Stimulated activated effector memory CD8-positive, alpha-beta T cell treated with anti-CD3 and anti-CD28 coated beads, Interleukin-12 subunit alpha, Interleukin-12 subunit beta, amount 100 ng/mL, for 72 hours (primary cell): ENCODE measurements around the gene RALB.
A peak's percentile ranks its signal among the peaks of the same experiment; 100 is the strongest.
"Not testable (repeated sequence)": the region's sequence is repeated elsewhere in the genome, so short reads cannot be mapped to it uniquely, and the experiment has no call there.

Source experiments
- ATAC-seq: fragments of 150-1000 bp; cut with Tn5 transposase; 2 replicates; pipeline ENCODE4 v1.10.0; 2021
- DNase-seq, 2 donors: peaks; one replicate each; pipeline ENCODE4 v3.0.0; 2021 to 2022; ENCODE audit warnings: low spot score in 2 of 2
- H3K27ac Mint-ChIP-seq: one replicate; pipeline ENCODE4 v1.8.0; 2022; ENCODE audit warnings: mild to moderate bottlenecking, mixed read lengths
- H3K36me3 Mint-ChIP-seq: one replicate; pipeline ENCODE4 v1.8.0; 2022; ENCODE audit warnings: mild to moderate bottlenecking, mixed read lengths
- H3K4me1 Mint-ChIP-seq: one replicate; pipeline ENCODE4 v1.8.0; 2022; ENCODE audit warnings: mixed read lengths
- H3K4me3 Mint-ChIP-seq: one replicate; pipeline ENCODE4 v1.8.0; 2022; ENCODE audit warnings: mild to moderate bottlenecking, mixed read lengths
- H3K9me3 Mint-ChIP-seq: one replicate; pipeline ENCODE4 v1.8.0; 2022; ENCODE audit warnings: mixed read lengths

The RALB gene

DNA sequence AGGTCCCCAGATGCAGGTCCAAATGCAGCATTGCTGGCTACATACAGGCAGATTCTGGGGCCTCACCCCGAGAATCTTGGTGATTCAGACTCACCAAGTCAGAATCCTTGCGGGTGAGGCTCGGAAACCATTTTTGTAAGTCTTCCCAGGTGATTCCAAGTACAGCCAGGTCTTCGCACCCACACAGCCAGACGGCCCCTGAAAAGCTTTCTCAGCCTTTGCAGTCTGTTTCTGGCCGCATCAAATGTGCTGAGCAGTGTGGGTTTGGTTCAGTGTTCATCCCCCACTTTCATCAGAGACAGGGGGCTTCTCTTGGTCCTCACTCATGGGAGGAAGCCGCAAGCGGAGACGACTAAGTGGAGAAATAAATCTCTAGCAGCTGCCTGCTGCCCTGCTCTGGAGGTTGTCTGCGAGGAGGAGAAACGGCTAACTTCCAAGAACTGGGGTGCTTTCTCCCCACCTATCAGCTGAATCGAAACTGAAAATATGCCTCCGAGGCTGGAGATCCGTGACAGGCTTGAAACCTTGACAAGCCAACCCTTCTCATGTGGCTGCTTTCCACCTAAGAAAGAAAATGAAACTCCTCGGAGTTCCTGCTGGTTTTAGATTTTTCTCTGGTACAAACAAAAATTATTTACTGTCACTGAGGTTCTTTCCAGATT, 20.5 kb upstream of the RALB start:
- H3K4me1 Mint-ChIP-seq: peaks cover 43% of the 10 kb centered on the region
- H3K4me3 Mint-ChIP-seq: peak overlapping the region; percentile 88
- no peaks in the 10 kb centered on the region for H3K9me3 Mint-ChIP-seq
- H3K36me3 Mint-ChIP-seq: peaks cover 22% of the 10 kb centered on the region
- DNase-seq (peak; percentile 51 to 88), ATAC-seq (peak; percentile 90)
- peak overlapping the region; percentile 97 for H3K27ac Mint-ChIP-seq

DNA sequence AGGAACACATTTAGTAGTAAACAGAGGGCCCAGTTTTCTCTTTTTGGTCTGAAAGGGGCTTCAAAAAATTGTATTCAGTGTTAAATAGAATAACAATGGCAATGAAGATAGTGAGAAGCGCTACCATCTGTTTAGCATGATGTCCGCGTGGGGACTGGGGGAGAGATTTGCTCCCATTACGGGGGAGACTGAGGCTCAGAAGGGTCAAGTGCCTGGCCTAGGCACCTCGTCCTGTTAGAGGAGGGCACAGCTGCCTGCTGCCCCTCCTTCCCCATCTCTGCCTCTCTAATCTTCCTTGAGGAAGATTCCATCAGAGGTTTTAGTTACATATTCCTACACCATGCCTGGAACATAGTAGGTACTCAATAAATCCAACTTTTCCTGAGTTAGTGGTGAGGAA, 19.4 kb upstream of the RALB start:
- H3K36me3 Mint-ChIP-seq: peaks cover 22% of the 10 kb centered on the region
- no peaks in the 10 kb centered on the region for H3K9me3 Mint-ChIP-seq
- peak overlapping the region; percentile 88 for H3K4me3 Mint-ChIP-seq
- H3K27ac Mint-ChIP-seq: peak overlapping the region; percentile 97
- ATAC-seq (no peak), DNase-seq (no peak)
- peaks cover 40% of the 10 kb centered on the region for H3K4me1 Mint-ChIP-seq

DNA sequence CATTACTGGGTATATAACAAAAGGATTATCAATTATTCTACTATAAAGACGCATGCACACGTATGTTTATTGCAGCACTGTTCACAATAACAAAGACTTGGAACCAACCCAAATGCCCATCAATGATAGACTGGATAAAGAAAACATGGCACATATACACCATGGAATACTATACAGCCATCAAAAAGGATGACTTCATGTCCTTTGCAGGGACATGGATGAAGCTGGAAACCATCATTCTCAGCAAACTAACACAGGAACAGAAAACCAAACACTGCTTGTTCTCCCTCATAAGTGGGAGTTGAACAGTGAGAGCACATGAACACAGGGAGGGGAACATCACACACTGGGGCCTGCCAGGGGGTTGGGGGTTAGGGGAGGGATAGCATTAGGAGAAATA, 17.5 kb upstream of the RALB start:
- H3K4me1 Mint-ChIP-seq: peaks cover 32% of the 10 kb centered on the region
- DNase-seq, ATAC-seq, H3K4me3 Mint-ChIP-seq, H3K9me3 Mint-ChIP-seq, H3K27ac Mint-ChIP-seq: not testable (repeated sequence)
- H3K36me3 Mint-ChIP-seq: peaks cover 18% of the 10 kb centered on the region

DNA sequence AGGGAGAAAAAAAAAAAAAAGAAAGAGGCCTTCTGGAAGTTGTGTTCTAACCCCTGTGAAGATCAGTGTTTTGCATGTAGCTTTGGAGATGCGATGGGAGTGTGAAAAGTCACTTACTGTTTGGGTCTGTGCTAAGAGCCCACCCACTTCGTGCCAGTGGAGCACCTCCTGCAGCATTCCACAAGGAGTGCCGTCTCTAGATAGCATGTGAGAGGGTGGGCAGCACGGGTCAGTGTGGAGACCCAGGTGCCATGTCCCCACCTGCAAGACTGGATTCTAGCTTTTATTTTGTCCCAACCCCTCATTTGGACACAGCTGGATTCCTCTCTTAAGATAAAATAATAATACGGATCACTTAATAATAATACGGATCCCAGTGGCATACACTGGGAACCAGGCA, 17.0 kb upstream of the RALB start:
- peaks cover 13% of the 10 kb centered on the region for H3K36me3 Mint-ChIP-seq
- peaks cover 29% of the 10 kb centered on the region for H3K4me1 Mint-ChIP-seq
- no peak overlapping the region for H3K4me3 Mint-ChIP-seq
- no peaks in the 10 kb centered on the region for H3K9me3 Mint-ChIP-seq
- ATAC-seq (no peak), DNase-seq (no peak)
- H3K27ac Mint-ChIP-seq: no peak overlapping the region

DNA sequence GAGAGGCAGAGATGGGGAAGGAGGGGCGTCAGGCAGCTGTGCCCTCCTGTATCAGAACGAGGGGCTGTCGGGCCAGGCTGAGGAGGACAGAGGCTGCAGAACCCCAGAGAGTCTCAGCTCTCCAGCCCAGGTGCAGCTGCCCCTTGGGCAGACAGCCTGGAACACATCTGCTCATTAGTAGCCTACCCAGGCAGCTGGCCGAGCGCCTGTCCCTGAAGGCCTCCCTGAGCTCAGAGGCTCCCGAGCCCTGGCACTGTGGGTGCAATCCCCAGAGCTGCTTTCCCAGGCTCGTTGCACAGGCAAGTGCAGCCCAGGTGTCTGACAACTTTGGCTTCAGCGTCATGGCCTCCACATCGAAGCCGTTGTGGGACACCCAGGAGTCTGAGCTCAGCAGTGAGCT, 16.3 kb upstream of the RALB start:
- DNase-seq (no peak), ATAC-seq (no peak)
- Mint-ChIP-seq H3K27ac (no peak overlapping the region), H3K9me3 (no peaks in the 10 kb centered on the region), H3K36me3 (peaks cover 7% of the 10 kb centered on the region), H3K4me3 (no peak overlapping the region), H3K4me1 (peaks cover 23% of the 10 kb centered on the region)

DNA sequence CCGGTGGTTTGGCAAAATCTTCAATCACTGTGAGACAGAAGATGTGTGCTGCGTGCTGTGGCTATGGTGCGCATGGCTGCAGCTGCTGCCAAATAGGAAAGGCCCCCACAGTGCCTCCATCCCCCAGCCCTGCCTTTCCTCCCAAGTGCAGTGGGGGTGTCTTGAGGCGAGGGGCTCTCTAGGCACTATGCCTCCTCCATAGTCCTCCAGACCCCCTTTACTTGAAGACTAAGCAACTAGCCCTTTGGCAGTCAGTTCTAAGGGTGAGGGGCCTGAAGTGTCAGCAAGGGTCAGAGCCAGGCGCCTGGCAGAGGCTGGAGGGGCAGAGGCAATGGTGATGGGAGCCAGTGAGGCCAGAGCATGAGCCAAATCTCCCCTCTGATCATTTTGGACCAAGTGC, 15.9 kb upstream of the RALB start:
- Mint-ChIP-seq H3K36me3 (peaks cover 6% of the 10 kb centered on the region), H3K4me1 (peaks cover 22% of the 10 kb centered on the region), H3K9me3 (no peaks in the 10 kb centered on the region), H3K4me3 (no peak overlapping the region), H3K27ac (no peak overlapping the region)
- DNase-seq (no peak), ATAC-seq (no peak)

DNA sequence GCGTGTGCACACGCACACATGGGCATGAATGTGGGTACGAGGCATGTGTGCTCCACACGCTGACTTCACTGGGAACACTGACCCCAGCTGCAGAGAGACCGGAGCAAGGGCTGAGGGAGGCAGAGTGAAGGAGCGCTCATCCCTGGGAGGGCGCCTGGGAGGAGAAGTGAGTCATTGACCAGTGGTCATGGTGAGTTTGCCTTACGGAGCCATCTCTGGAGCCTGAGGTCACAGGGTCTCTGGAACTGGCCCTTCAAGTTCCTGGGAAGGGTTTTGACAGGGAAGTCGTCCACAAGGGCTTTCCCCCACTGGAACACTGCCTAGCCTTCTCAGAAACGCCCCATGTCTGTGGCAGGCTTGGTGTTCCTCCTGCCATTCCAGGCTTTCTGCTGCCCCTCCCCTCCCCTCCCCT, 15.2 kb upstream of the RALB start:
- Mint-ChIP-seq H3K27ac (peak overlapping the region; percentile 82), H3K4me3 (no peak overlapping the region), H3K9me3 (no peaks in the 10 kb centered on the region), H3K4me1 (peaks cover 26% of the 10 kb centered on the region), H3K36me3 (peaks cover 6% of the 10 kb centered on the region)
- ATAC-seq (no peak), DNase-seq (no peak)

DNA sequence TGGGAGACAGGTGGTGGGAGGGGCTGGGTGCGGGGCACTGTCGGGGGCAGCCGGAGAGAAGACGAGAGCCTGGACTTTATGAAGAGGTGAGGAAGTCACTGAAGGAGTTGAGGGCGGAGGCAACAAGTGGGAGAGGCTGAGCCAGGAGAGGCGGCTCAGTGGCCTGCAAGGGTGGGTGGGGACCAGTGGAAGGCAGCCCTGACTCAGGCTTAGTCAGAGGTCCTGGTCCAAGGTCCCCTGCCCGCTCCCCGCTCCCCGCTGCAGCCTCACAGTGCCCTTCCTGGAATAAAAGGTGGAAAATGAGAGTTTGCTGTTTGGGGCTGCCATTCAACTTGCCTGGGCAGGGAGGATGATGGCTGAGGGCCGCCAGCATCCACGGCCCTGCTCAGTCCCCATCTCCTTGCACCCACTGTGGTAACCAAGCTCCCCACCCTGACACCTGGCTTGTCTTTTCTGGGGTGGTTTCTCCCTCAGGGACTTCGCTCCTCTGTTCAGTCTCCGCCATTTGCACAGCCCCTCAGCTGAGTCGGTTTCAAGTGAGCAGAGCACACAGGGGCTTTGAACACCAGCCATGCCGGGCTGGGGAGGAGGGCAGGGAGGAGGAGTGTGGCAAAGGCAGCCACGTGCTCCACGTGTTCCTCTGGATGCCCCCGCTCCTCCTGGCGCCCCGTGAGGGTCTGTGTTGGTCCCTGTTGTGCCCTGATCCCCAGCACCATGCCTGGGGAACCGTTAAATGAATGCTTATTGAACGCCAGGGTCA, 13.7 kb upstream of the RALB start:
- ATAC-seq: peak; percentile 15
- peaks cover 15% of the 10 kb centered on the region for H3K4me1 Mint-ChIP-seq
- peak overlapping the region; percentile 7 for H3K27ac Mint-ChIP-seq
- no peaks in the 10 kb centered on the region for H3K9me3 Mint-ChIP-seq
- H3K36me3 Mint-ChIP-seq: no peaks in the 10 kb centered on the region
- no peak for DNase-seq
- H3K4me3 Mint-ChIP-seq: no peak overlapping the region

DNA sequence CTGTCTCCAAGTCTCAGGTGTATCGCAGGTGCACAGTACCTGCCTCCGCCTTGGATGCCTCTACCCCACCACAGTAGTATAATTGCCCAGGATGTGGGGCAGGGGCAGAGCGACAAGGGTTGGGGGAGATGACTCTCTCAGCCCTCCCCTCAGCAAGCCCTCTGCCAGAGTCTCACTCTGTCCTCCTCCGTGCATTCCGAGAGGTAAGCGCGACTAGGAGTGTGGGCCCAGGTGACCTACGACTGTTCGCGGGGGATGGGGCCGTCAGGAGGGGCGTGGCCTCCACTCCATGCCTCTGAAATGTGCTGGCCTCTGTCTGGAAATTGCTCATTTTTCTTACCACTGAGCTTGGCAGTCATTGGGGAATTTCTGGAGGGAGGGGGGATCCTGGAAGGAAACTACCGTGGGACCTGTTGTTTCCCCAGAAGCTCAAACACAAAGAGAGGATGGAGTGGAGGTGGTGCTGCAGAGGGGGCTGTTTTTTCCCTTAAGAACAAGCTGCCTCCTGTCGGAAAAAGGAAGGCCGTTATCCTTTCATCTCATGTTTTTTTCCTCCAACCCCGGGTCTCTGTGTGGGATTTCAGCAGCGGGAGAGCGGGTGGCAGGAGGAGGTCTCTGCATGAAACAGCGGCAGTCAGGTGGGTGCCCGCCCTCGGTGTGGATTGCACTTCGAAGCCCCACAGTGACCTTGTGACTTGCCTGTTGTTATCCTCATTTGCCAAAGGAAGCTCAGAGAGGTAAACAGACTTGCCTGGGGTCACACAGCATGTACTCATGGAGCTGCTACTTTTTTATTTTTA, 13.0 kb upstream of the RALB start:
- H3K4me3 Mint-ChIP-seq: no peak overlapping the region
- H3K4me1 Mint-ChIP-seq: peaks cover 15% of the 10 kb centered on the region
- no peak for DNase-seq
- ATAC-seq: peak; percentile 5
- no peak overlapping the region for H3K27ac Mint-ChIP-seq
- no peaks in the 10 kb centered on the region for H3K9me3 Mint-ChIP-seq
- no peaks in the 10 kb centered on the region for H3K36me3 Mint-ChIP-seq

DNA sequence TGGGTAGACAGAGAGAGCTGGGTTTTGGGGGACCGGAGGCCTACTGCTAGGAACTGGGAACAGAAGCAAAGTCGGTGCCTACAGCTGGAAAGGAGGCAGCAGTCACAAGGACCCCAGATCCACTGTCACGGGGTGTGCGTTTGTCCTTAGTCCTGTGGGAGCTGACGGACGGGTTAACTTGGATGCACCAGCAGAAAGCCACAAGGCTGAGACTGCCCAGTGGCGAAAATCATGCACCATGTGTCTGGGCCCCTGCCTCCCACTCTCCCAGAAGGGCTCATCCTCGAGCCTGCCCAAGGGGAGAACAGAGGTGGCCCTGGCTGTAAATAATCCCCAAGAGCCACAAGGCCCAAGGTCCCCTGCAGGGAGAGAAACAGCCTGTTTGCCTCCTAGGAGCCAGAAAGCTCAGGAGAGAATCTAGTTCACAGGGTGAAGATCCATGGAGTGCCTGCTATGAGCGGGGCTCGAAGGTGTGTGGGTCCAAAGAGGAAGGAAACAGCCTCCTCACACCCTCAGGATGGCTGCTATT, 11.7 kb upstream of the RALB start:
- ATAC-seq (no peak), DNase-seq (no peak)
- H3K36me3 Mint-ChIP-seq: no peaks in the 10 kb centered on the region
- peaks cover 15% of the 10 kb centered on the region for H3K4me1 Mint-ChIP-seq
- no peaks in the 10 kb centered on the region for H3K9me3 Mint-ChIP-seq
- no peak overlapping the region for H3K4me3 Mint-ChIP-seq
- H3K27ac Mint-ChIP-seq: no peak overlapping the region

DNA sequence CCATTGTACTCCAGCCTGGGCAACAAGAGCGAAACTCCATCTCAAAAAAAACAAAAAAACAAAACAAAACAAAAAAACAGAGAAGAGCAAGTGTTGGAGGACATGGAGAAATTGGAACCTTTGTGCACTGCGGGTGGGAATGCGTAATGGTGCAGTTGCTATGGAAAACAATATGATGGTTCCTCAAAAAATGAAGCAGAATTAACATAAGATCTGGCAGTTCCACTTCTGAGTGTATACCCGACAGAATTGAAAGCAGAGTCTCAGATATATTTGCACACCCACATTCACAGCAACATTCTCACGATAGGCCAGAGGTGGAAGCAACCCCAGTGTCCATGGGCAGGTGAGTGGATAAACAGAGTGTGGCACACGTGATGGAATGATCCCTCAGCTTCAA, 11.0 kb upstream of the RALB start:
- H3K36me3 Mint-ChIP-seq: no peaks in the 10 kb centered on the region
- no peak overlapping the region for H3K27ac Mint-ChIP-seq
- no peak overlapping the region for H3K4me3 Mint-ChIP-seq
- no peak for ATAC-seq
- no peaks in the 10 kb centered on the region for H3K9me3 Mint-ChIP-seq
- H3K4me1 Mint-ChIP-seq: peaks cover 20% of the 10 kb centered on the region
- DNase-seq: no peak

DNA sequence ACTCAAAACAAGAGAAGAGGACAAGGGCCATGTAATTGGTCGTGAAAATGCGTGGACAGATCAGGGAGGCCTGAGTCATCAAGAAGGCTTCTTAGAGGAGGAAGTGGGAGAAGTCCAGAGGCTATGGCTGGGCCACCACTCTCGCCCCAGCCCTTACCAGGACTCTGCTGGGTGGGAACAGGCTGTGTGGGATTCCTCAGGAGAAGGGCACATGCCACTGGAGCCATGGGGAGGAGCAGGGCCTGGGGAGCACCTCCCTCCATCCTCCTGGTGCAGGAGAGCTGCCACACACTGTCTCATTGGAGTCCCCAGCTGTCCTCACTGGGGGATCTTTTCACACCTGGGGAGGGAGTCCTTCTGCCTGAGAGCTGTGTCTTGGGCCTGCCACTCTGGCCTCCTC, 9.4 kb upstream of the RALB start:
- Mint-ChIP-seq H3K27ac (peak overlapping the region; percentile 38), H3K9me3 (no peaks in the 10 kb centered on the region), H3K36me3 (no peaks in the 10 kb centered on the region), H3K4me1 (peaks cover 18% of the 10 kb centered on the region), H3K4me3 (no peak overlapping the region)
- ATAC-seq (no peak), DNase-seq (no peak)

DNA sequence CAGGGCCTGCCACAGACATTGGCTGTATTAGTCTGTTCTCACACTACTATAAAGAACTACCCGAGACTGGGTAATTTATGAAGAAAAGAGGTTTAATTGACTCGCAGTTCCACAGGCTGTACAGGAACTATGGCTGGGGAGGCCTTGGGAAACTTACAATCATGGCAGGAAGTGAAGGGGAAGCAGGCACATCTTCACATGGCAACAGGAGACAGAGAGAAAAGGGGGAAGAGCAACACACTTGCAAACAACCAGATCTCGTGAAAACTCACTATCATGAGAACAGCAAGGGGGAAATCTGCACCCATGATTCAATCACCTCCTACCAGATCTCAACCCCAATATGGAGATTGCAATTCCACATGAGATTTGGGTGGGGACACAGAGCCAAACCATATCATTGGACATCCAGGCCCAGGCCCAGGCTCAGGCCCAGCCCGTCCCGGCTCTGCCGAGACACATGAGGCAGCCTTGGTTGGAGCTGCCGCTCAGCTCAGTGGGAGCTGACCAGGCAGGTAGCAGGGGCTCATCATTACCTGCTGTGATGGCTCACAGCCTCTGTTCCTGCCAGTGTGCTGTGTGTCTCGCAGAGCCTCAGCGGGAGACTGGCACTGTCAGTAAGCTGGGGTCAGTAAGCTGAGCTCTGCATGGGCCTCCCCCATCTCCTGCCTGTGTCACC, 8.6 kb upstream of the RALB start:
- H3K4me1 Mint-ChIP-seq: peaks cover 21% of the 10 kb centered on the region
- no peaks in the 10 kb centered on the region for H3K9me3 Mint-ChIP-seq
- ATAC-seq (no peak), DNase-seq (no peak)
- H3K4me3 Mint-ChIP-seq: no peak overlapping the region
- no peaks in the 10 kb centered on the region for H3K36me3 Mint-ChIP-seq
- peak overlapping the region; percentile 32 for H3K27ac Mint-ChIP-seq

DNA sequence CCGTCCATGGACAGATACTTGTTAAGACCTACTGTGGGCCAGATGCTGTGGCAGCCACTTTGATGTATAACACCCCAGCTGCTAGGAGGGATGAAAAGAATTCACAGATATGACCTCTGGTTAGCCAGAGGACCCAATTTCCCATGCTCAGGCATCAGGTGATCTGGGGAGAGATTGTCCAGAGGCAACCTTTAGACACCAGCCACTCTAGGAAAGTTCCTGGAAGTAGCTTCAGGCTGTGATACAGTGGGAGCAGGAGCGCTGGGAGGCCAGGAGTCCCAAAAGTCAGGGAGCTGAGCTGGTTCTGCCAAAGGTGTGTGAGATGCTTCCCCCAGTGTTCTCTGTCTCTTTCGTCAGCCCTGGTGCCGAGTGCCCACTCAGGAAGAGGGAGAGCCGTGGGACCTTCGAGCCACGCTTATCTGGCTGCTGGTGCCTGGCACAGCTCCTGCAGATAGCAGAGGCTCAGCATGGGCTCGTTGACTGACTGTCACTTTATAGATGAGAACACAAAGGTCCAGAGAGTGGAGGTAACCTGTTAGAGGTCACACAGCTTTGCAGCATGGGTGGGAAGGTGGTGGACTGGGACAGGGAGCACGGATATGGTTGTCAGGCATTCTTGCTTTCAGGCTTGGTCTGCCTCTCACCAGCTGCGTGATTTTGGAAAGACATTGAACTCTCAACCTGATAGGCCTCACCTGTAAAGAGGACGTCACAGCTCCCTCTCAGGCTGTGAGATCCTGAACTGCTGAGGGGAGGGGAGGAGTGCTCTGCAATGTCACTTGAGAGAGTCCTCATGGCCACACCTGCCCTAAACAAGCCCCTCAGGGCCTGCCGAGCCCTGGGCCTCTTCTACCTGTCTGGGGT, 7.8 kb upstream of the RALB start:
- DNase-seq: no peak
- no peak for ATAC-seq
- Mint-ChIP-seq H3K36me3 (no peaks in the 10 kb centered on the region), H3K9me3 (no peaks in the 10 kb centered on the region), H3K4me1 (peaks cover 21% of the 10 kb centered on the region), H3K27ac (no peak overlapping the region), H3K4me3 (no peak overlapping the region)
